ENCODE data around the gene IL17C. TPM values are rescaled to one million over a fixed set of nuclear protein-coding genes. Genes with fewer than 3 reads are reported as not detected.

The IL17C gene
- total and polyA plus RNA-seq, 8 donors, result not detected

GRCh38 chr16:88622125-88622524, 16.2 kb upstream of the IL17C start:
- ATAC-seq (no peak), DNase-seq (no peak)
- Histone ChIP-seq H3K9me3 (no peaks in the 10 kb centered on the region), H3K4me3 (no peak overlapping the region), H3K36me3 (peaks cover 0 to 83% of the 10 kb centered on the region in 2 donors), H3K4me1 (peaks cover 0 to 15% of the 10 kb centered on the region in 2 donors), H3K27ac (no peak overlapping the region), H3K27me3 (no peaks in the 10 kb centered on the region)
- intact Hi-C loops (cut with DNase I), result no loop called here
- no peak for TF ChIP-seq CTCF (IDR thresholded peaks at IDR 0.05)

- Histone ChIP-seq H3K4me3 (no peak overlapping the region), H3K4me1 (peaks cover 0 to 12% of the 10 kb centered on the region in 2 donors), H3K36me3 (peaks cover 0 to 83% of the 10 kb centered on the region in 2 donors), H3K9me3 (no peaks in the 10 kb centered on the region), H3K27me3 (no peaks in the 10 kb centered on the region), H3K27ac (no peak overlapping the region)
- intact Hi-C loops (cut with DNase I), result no loop called here
- ATAC-seq, result no peak
- no peak for DNase-seq
- TF ChIP-seq CTCF (IDR thresholded peaks at IDR 0.05), result no peak
Observed at GRCh38 chr16:88622866-88623265, 15.5 kb upstream of the IL17C start.

GRCh38 chr16:88623858-88624257, 14.5 kb upstream of the IL17C start:
- Histone ChIP-seq H3K27me3 (no peaks in the 10 kb centered on the region), H3K36me3 (peaks cover 0 to 83% of the 10 kb centered on the region in 2 donors), H3K4me1 (peaks cover 0 to 5% of the 10 kb centered on the region in 2 donors), H3K9me3 (no peaks in the 10 kb centered on the region), H3K27ac (no peak overlapping the region), H3K4me3 (no peak overlapping the region)
- DNase-seq, result no peak
- intact Hi-C loops (cut with DNase I), result no loop called here
- TF ChIP-seq CTCF (IDR thresholded peaks at IDR 0.05), result no peak
- no peak for ATAC-seq

GRCh38 chr16:88624481-88624880, 13.9 kb upstream of the IL17C start:
- intact Hi-C loops (cut with DNase I), result no loop called here
- peaks cover 0 to 2% of the 10 kb centered on the region in 2 donors for H3K4me1 ChIP-seq
- no peaks in the 10 kb centered on the region for H3K27me3 ChIP-seq
- no peak for TF ChIP-seq CTCF (IDR thresholded peaks at IDR 0.05)
- no peak overlapping the region for H3K27ac ChIP-seq
- H3K9me3 ChIP-seq, result no peaks in the 10 kb centered on the region
- H3K4me3 ChIP-seq, result no peak overlapping the region
- DNase-seq, result no peak
- H3K36me3 ChIP-seq, result peaks cover 0 to 83% of the 10 kb centered on the region in 2 donors
- no peak for ATAC-seq

GRCh38 chr16:88624977-88625576, 13.3 kb upstream of the IL17C start:
- H3K4me1 ChIP-seq, result no peaks in the 10 kb centered on the region
- DNase-seq (no peak), ATAC-seq (no peak)
- no peak overlapping the region for H3K27ac ChIP-seq
- intact Hi-C loops (cut with DNase I), result no loop called here
- TF ChIP-seq CTCF (IDR thresholded peaks at IDR 0.05), result no peak
- no peaks in the 10 kb centered on the region for H3K9me3 ChIP-seq
- no peak overlapping the region for H3K4me3 ChIP-seq
- H3K36me3 ChIP-seq, result peaks cover 0 to 86% of the 10 kb centered on the region in 2 donors
- no peaks in the 10 kb centered on the region for H3K27me3 ChIP-seq
